Stromal cell of bone marrow (primary cell): ENCODE measurements around the gene ELP5.

Source experiments
- DNase-seq: peaks from one replicate; pipeline ENCODE4 v3.0.0-alpha.2; 2012; ENCODE audit warnings: low read depth

The ELP5 gene

GRCh38 chr17:7285679-7286078 is 33.7 kb downstream of the ELP5 start:
- no peak for DNase-seq

DNA sequence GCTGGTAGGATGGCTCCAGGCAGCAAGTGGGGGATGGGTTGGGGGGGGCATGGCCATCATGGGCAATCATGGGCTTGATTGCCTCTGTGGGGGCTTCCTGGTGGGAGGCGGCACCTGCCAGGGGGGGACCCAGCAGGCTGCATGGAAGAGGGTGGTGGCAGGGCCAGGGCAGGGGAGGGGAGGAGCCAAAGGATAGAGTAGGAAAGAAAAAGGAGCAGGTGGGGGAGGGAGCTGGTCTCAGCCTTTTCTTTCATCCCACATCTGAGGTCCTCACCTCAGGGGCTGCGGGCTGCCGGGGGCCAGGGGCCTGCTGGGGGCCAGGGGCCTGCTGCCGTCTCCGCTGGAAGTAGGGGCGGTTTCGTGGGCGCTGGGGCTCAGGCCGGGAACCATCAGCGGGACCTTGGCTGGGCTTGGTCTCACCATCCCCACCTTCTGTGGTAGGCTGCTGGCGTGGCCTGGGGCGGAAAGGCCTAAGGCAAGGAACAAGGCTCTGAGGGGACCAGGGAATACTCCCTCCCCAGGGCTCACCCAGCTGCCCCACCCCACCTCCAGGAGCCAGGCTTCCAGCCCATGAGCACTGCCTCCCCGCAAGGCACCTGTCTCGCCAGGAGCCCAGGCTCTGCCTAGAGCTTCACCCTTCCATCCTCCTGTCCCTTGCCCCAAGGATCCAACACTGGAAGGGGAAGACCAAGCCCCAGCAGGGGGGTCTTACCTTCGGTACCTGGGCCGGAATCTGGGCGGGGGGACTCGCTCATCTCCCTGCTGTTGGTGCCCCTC is 37.4 kb downstream of the ELP5 start:
- DNase-seq: no peak

DNA sequence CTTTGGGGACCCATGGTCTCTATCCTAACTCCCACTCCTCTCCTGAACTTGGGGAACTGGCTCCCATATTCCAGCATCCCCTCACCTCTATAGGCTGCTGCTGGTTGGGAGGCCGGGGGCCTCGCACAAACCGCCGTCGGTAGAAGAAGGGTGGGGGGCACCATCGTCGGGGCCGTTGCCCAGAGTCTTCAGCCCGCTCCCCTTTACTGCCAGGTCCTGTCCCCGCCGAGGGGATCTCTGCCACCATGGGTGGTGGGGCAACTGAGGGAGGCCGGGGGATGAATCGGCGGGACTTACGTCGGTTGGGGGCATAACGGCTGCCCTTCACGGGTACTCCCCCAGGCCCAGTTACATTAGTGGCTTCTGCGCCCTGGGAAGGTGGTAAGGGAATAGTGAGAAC is 38.2 kb downstream of the ELP5 start:
- no peak for DNase-seq

- no peak for DNase-seq
These were observed 38.7 kb downstream of the ELP5 start for GRCh38 chr17:7290685-7291084.

DNA sequence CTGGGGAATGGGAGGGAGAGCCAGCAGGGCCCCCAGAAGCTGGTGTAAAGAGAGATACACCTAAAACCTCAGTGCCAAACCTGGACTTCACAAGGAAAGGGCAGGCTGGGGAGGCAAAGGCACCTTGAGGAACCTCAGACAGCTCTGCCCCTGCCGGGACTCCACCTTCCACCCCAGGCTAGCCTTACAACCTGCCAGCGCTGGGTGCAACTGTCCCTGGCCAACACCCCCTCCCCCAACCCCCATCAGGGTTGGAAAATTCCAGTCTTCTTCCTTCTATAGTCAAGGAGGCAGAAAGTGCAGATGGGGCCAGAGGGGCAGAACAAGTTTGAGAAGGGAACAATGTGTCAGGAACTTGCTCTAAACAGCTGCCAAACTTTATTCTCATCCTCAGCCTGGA is 40.2 kb downstream of the ELP5 start:
- DNase-seq: no peak

GRCh38 chr17:7292729-7293128 is 40.7 kb downstream of the ELP5 start:
- DNase-seq: no peak

GRCh38 chr17:7293159-7293558 is 41.1 kb downstream of the ELP5 start:
- no peak for DNase-seq

DNA sequence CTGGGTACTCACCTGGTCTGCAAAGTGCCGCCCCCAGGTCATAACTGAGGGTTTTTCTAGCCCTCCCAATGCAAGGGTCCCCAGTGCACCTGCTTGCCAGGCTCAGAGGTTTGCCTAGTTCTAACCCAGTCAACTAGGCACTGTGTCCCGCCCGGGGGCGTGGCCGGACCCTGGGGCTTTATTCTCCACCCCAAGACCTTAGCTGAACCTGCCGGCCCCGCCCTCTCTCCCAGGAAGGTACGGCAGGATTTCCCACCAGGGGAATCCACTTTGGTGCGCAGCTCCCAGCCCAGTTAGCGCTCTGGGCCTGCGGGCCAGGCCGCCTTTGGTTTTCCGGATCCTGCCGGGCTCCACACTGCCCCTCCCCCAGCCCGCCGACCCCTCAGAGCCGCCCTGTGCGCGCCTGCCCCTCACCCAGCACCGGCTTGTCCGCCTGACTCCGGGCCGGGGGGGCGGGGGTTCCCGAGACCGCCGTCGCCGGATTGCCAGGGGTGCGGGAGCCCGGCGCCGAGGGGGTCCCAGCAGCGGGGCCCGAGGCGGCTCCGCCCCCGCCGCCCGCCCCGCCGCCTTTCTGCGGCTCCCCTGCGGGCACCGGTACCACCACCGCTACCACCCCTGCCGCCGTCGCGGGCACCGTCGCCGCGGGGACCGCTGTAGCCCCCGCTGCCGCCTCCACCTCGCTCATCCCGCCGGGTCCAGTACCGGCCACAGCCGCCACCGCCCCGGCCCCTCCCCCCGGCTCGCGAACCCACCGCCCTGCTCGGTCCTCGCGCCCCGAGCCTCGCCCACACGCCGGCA is 42.0 kb downstream of the ELP5 start:
- DNase-seq: no peak

DNA sequence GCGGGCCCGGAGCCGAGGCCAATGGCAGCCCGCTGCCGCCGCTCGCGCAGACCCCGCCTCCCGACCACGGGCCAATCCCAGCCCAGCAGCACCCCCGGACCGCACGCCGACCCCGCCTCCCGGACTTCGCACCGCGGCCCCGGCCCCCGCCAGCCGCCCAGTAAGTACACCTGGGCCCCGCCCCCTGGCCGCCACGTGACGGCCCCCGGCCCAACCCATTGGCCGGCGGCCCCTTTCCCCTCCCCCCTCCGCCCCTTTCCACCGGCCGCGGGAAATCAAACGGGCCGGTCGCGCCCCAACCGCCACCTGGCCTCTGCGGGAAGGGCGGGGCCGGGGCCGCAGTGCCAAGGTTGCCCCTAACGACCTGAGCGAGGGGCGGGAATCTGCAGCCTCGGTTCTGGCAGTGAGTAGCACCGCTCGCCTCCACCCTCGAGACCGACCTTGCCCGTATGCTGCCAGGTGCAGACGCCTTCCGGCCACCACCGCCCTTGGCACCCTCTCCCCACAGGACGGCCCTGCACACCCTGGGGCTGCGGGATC is 42.7 kb downstream of the ELP5 start, which contains the start of gene YBX2:
Gene YBX2 (minus strand): TSS at position 26 of the 540 bp plus-strand sequence. CDS start 139 bp downstream, outside the sequence.
- DNase-seq: no peak

- DNase-seq: no peak
These were observed 43.5 kb downstream of the ELP5 start for GRCh38 chr17:7295230-7296180.

- DNase-seq: peak; percentile 38
These were observed 44.3 kb downstream of the ELP5 start for GRCh38 chr17:7296189-7296861.

- DNase-seq: no peak
These were observed 52.2 kb downstream of the ELP5 start for GRCh38 chr17:7304179-7304578.

- peak; percentile 100 for DNase-seq
These were observed 55.1 kb downstream of the ELP5 start, which contains the start of gene EIF5A for GRCh38 chr17:7306911-7307685. Gene EIF5A (plus strand): TSS chr17:7307628. CDS start chr17:7309636, 2,008 bp downstream.

DNA sequence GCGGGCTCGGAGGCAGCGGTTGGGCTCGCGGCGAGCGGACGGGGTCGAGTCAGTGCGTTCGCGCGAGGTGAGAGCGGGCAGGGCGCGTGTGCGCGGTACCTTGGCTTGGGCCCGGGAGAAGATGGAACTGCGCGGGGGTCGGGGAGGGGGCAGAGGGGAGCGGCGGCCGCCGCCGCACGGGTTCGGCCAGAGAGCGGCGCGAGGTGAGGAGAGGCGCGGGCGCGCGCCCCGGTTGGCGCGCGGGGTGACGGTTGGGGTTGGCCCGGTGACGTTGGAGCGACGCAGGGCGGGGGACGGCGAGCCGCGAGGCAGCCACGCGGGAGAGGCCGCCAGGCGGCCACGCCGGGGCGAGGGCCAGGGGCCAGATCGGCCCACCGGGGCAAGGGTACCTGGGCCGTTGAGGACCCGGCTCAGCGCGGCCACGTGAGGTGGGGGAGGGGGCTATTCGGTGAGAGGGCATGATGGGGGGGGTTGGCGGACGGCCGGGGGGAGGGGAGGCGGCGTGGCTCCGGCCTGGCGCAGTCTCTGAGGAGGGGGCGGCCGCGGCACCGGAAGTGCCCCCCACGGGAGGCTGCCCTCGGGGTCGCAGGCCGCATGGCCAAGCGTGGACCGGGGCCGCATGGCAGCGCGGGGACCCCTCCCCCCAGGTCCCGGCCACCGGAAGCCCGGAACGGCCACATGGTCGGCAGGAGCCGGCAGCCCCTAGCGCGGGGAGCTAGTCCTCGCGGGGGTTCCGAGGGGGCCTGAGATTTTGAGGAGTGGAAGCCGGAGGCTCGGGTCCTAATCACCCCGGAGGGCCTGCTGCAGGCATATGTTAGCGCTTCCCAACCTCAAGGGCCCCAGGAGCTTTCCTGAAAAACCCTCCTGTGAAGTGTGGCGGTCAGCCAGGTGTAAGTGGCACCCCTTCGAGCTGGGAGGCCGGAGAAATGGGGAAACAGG is 55.9 kb downstream of the ELP5 start:
- peak; percentile 13 for DNase-seq

GRCh38 chr17:7308625-7309433 is 56.8 kb downstream of the ELP5 start:
- peak; percentile 81 for DNase-seq
